Neural cell (in vitro differentiated cells): ENCODE data around the gene ARHGEF40. TPM values are rescaled to one million over a fixed set of nuclear protein-coding genes. Genes with fewer than 3 reads are reported as not detected.

Experiments used
- H2AFZ ChIP-seq: fragments of 200-600, 300-800 bp; sonication (generic), shearing (Covaris generic); 2 replicates; pipeline ENCODE4 v1.6.0; 2014; ENCODE audit warnings: low read depth, mild to moderate bottlenecking, antibody characterized with exemption, low read length, moderate library complexity
- H3F3A ChIP-seq: fragments of 200-600 bp; shearing (Covaris generic); 2 replicates; pipeline ENCODE4 v1.6.1; 2016; ENCODE audit warnings: mild to moderate bottlenecking, moderate library complexity, mixed read lengths, antibody characterized with exemption, low read length; ENCODE audit not compliant: insufficient read depth, poor library complexity, severe bottlenecking
- H3K27ac ChIP-seq: fragments of 200-600, 300-800 bp; sonication (generic), shearing (Covaris generic); 2 replicates; pipeline ENCODE4 v1.5.1; 2014; ENCODE audit warnings: mild to moderate bottlenecking, low read length, moderate library complexity
- H3K27me3 ChIP-seq: fragments of 300-800, 200-600 bp; sonication (generic), shearing (Covaris generic); 2 replicates; pipeline ENCODE4 v1.6.0; 2014; ENCODE audit warnings: mild to moderate bottlenecking, low read depth, low read length, moderate library complexity; ENCODE audit not compliant: insufficient read depth
- H3K36me3 ChIP-seq: fragments of 300-800, 200-600 bp; sonication (generic), shearing (Covaris generic); 2 replicates; pipeline ENCODE4 v1.5.1; 2014; ENCODE audit warnings: mild to moderate bottlenecking, antibody characterized with exemption, low read length, moderate library complexity; ENCODE audit not compliant: insufficient read depth
- H3K4me2 ChIP-seq: fragments of 300-800, 200-600 bp; sonication (generic), shearing (Covaris generic); 2 replicates; pipeline ENCODE4 v1.6.0; 2014; ENCODE audit warnings: mild to moderate bottlenecking, low read length
- H3K4me3 ChIP-seq: fragments of 300-800, 200-600 bp; sonication (generic), shearing (Covaris generic); 2 replicates; pipeline ENCODE4 v1.5.1; 2014; ENCODE audit warnings: mild to moderate bottlenecking, low read length, moderate library complexity
- H3K79me2 ChIP-seq: fragments of 200-600 bp; shearing (Covaris generic); replicated peaks from 2 replicates; pipeline ENCODE4 v1.6.0; 2014; ENCODE audit warnings: mild to moderate bottlenecking, low read length, moderate library complexity; ENCODE audit not compliant: insufficient read depth
- H3K9ac ChIP-seq: fragments of 300-800, 200-600 bp; sonication (generic), shearing (Covaris generic); 2 replicates; pipeline ENCODE4 v1.6.1; 2016; ENCODE audit warnings: mild to moderate bottlenecking, low read length, mixed read lengths
- H3K9me2 ChIP-seq: fragments of 200-600 bp; shearing (Covaris generic); 2 replicates; pipeline ENCODE4 v1.6.1; 2016; ENCODE audit warnings: mild to moderate bottlenecking, low read length, mixed read lengths; ENCODE audit not compliant: insufficient read depth
- H3K9me3 ChIP-seq: fragments of 200-600, 300-800 bp; sonication (generic), shearing (Covaris generic); 2 replicates; pipeline ENCODE4 v1.6.1; 2016; ENCODE audit warnings: mild to moderate bottlenecking, mixed run types, low read length, moderate library complexity, mixed read lengths
- H4K20me1 ChIP-seq: fragments of 200-600 bp; shearing (Covaris generic); 2 replicates; pipeline ENCODE4 v1.6.1; 2016; ENCODE audit warnings: mild to moderate bottlenecking, mixed run types; ENCODE audit not compliant: insufficient read depth
- CTCF ChIP-seq: fragments of 450-650 bp; IDR thresholded peaks from 2 replicates; pipeline ENCODE4 v1.5.1; 2014; ENCODE audit warnings: antibody characterized with exemption, mild to moderate bottlenecking, moderate library complexity; ENCODE audit not compliant: poor library complexity, severe bottlenecking
- EP300 ChIP-seq: fragments of 450-650 bp; conservative IDR thresholded peaks from 2 replicates; pipeline ENCODE4 v1.6.1; 2014; ENCODE audit warnings: antibody characterized with exemption, mild to moderate bottlenecking, moderate library complexity; ENCODE audit not compliant: poor library complexity, severe bottlenecking
- EZH2 ChIP-seq: fragments of 200-600, 300-800 bp; shearing (Covaris generic), sonication (generic); IDR thresholded peaks from 2 replicates; pipeline ENCODE4 v1.6.1; 2014; ENCODE audit warnings: antibody characterized with exemption, low read length, borderline replicate concordance, mild to moderate bottlenecking; ENCODE audit not compliant: insufficient read depth, poor library complexity, severe bottlenecking
- MXI1 ChIP-seq: fragments of 450-650 bp; conservative IDR thresholded peaks from 2 replicates; pipeline ENCODE4 v1.6.1; 2014; ENCODE audit warnings: antibody characterized with exemption, mild to moderate bottlenecking; ENCODE audit not compliant: poor library complexity, severe bottlenecking
- POLR2AphosphoS5 ChIP-seq: IDR thresholded peaks from 2 replicates; pipeline ENCODE4 v1.6.1; 2012
- RAD21 ChIP-seq: fragments of 450-650 bp; conservative IDR thresholded peaks from 2 replicates; pipeline ENCODE4 v1.6.1; 2014; ENCODE audit warnings: antibody characterized with exemption, mild to moderate bottlenecking, moderate library complexity
- REST ChIP-seq: IDR thresholded peaks from 2 replicates; pipeline ENCODE4 v1.6.1; 2012; ENCODE audit warnings: borderline replicate concordance
- SMC3 ChIP-seq: fragments of 450-650 bp; conservative IDR thresholded peaks from 2 replicates; pipeline ENCODE4 v1.6.1; 2014; ENCODE audit warnings: antibody characterized with exemption, mild to moderate bottlenecking, moderate library complexity; ENCODE audit not compliant: poor library complexity
- TAF1 ChIP-seq: IDR thresholded peaks from 2 replicates; pipeline ENCODE4 v1.6.1; 2012; ENCODE audit warnings: low read depth
- polyA plus RNA-seq: library from polyadenylated mRNA; depleted of rRNA; stranded (reverse); fragments of >200 nt; gene quantifications from 2 replicates; pipeline ENCODE4 v1.2.3, GENCODE V29; 2014

ARHGEF40 gene
- polyA plus RNA-seq, 1 donor from 2014 or later: 28.9 TPM

GRCh38 chr14:21050597-21050996 is 19.5 kb upstream of the ARHGEF40 start:
- H3K4me3 ChIP-seq: no peak overlapping the region
- TF ChIP-seq TAF1 (no peak), EZH2 (no peak), CTCF (no peak), REST (no peak), SMC3 (no peak), RAD21 (no peak), EP300 (no peak), MXI1 (no peak), POLR2AphosphoS5 (no peak)
- no peaks in the 10 kb centered on the region for H3K9me3 ChIP-seq
- no peaks in the 10 kb centered on the region for H3K36me3 ChIP-seq
- no peak overlapping the region for H2AFZ ChIP-seq
- no peak overlapping the region for H3K4me2 ChIP-seq
- H4K20me1 ChIP-seq: no peaks in the 10 kb centered on the region
- H3K27ac ChIP-seq: no peak overlapping the region
- H3K9ac ChIP-seq: no peak overlapping the region
- no peaks in the 10 kb centered on the region for H3K27me3 ChIP-seq
- no peaks in the 10 kb centered on the region for H3K9me2 ChIP-seq
- H3K79me2 ChIP-seq: no peaks in the 10 kb centered on the region
- H3F3A ChIP-seq: no peaks in the 10 kb centered on the region

GRCh38 chr14:21053184-21054122 is 16.7 kb upstream of the ARHGEF40 start:
- Histone ChIP-seq H4K20me1 (no peaks in the 10 kb centered on the region), H3K27ac (no peak overlapping the region), H3K27me3 (no peaks in the 10 kb centered on the region), H2AFZ (no peak overlapping the region), H3K4me3 (no peak overlapping the region), H3K9me3 (no peaks in the 10 kb centered on the region), H3F3A (no peaks in the 10 kb centered on the region), H3K9ac (no peak overlapping the region), H3K9me2 (no peaks in the 10 kb centered on the region), H3K4me2 (no peak overlapping the region), H3K79me2 (no peaks in the 10 kb centered on the region), H3K36me3 (no peaks in the 10 kb centered on the region)
- TF ChIP-seq MXI1: no peak
- TF ChIP-seq SMC3: no peak
